ENCODE results near the gene HLA-DMB.

- TF ChIP-seq, protein P1, sequence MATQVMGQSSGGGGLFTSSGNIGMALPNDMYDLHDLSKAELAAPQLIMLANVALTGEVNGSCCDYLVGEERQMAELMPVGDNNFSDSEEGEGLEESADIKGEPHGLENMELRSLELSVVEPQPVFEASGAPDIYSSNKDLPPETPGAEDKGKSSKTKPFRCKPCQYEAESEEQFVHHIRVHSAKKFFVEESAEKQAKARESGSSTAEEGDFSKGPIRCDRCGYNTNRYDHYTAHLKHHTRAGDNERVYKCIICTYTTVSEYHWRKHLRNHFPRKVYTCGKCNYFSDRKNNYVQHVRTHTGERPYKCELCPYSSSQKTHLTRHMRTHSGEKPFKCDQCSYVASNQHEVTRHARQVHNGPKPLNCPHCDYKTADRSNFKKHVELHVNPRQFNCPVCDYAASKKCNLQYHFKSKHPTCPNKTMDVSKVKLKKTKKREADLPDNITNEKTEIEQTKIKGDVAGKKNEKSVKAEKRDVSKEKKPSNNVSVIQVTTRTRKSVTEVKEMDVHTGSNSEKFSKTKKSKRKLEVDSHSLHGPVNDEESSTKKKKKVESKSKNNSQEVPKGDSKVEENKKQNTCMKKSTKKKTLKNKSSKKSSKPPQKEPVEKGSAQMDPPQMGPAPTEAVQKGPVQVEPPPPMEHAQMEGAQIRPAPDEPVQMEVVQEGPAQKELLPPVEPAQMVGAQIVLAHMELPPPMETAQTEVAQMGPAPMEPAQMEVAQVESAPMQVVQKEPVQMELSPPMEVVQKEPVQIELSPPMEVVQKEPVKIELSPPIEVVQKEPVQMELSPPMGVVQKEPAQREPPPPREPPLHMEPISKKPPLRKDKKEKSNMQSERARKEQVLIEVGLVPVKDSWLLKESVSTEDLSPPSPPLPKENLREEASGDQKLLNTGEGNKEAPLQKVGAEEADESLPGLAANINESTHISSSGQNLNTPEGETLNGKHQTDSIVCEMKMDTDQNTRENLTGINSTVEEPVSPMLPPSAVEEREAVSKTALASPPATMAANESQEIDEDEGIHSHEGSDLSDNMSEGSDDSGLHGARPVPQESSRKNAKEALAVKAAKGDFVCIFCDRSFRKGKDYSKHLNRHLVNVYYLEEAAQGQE (IDR thresholded peaks at IDR 0.05; ENCODE audit: insufficient replicate concordance, low read depth), result no peak
- no peak for TF ChIP-seq CTCF (IDR thresholded peaks at IDR 0.05; ENCODE audit: insufficient read depth, low read length)
- TF ChIP-seq GABPA (IDR thresholded peaks at IDR 0.05; ENCODE audit: low read depth), result no peak
- peak; percentile 80 for TF ChIP-seq SPI1 (IDR thresholded peaks at IDR 0.05; ENCODE audit: borderline replicate concordance, low read depth)
Measured at GRCh38 chr6:32936239-32937152, 4.3 kb downstream of the HLA-DMB start.
